GM21390 (cell line): Measurements from ENCODE around the gene LHX1.

Experiments
- ATAC-seq: cut with Tn5 transposase; IDR thresholded peaks from one replicate; pipeline ENCODE4 v1.9.1; 2021; ENCODE audit not compliant: unreplicated experiment

The LHX1 gene

DNA sequence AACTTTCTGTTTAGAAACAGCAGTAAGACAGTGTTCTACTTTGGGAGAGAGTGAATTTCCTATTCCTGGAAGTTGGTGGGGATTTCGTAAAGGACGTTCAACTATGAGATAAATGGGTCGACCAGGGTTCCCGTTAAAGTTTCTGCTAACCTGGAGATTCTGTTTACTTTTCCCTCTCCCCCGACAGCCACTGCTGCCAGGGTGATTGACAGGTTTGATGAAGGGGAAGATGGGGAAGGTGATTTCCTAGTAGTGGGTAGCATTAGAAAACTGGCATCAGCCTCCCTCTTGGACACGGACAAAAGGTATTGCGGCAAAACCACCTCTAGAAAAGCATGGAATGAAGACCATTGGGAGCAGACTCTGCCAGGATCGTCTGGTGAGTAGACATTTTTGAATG lies 12.8 kb downstream of the LHX1 start:
- no peak for ATAC-seq

DNA sequence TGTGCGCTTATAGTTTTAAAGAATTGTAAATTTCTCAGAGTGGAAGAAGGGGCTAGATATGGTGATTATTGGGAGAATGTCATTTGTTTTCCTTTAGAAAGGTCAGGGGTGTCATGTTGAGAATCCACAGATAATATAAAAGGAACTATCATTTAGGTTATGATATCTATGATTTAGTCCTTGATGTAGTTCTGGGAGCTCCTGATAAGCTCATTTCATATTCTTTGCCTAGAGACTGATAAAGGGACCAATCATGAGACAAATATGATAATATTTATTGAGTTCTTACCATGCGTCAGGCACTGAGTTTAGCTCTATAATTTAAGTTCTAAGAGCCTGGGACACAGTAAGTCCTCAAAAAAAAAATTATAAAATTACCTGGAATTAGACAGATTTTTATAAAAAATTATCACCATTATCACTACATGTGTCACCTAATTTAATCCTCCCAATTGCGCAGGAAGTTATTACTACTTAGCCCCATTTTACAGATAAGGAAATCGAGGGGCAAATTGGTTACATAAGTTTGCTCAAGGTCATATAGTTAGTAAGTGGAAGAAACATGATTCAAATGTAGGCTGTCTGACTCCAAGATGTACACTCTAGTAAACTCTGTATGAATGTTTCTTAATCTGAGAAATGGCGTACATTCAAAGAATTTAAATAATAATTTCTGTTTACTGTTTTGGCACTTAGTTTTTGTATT lies 14.0 kb downstream of the LHX1 start:
- no peak for ATAC-seq

DNA sequence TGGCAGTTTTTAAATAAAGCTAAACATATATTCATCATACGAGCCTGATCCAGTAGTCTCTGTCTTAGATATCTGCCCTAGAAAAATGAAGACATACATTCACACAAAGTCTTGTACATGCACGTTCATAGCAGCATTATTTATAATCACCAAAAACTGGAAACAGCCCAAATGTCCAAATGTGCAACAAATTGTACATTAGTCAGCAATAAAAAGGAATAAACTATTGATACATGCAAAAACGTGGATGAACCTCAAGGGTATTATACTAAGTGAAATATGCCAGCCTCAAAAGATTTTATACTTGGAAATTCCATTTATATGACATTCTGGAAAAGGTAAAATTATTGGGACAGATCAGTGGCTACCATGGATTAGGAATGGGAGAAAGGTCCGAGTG lies 34.2 kb downstream of the LHX1 start:
- ATAC-seq, result no peak

DNA sequence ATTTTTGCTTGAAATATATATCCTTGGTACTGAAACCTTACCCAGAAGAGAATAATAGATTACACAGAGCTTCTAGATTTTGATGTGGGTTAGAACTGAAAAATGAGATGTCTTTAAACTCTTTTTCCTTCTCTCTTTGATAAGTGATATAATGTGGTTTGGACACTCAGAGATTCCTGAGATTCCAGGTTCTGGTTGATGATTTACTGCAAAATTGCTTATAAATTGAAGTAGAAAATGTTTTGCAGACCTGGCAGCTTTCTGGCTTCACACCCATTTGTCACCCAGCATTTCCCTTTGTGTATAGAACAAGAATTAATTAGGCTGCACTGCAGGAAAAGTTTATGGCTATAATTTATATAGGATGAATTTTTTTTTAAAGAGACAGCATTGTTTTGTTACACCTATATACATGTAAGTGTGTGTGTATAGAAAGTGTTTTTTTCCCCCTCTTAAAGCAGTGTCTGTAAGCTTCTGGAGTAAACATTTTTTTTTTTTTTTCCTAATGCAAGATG lies 35.0 kb downstream of the LHX1 start:
- no peak for ATAC-seq

GRCh38 chr17:36972905-36973304 lies 35.6 kb downstream of the LHX1 start:
- ATAC-seq, result no peak

DNA sequence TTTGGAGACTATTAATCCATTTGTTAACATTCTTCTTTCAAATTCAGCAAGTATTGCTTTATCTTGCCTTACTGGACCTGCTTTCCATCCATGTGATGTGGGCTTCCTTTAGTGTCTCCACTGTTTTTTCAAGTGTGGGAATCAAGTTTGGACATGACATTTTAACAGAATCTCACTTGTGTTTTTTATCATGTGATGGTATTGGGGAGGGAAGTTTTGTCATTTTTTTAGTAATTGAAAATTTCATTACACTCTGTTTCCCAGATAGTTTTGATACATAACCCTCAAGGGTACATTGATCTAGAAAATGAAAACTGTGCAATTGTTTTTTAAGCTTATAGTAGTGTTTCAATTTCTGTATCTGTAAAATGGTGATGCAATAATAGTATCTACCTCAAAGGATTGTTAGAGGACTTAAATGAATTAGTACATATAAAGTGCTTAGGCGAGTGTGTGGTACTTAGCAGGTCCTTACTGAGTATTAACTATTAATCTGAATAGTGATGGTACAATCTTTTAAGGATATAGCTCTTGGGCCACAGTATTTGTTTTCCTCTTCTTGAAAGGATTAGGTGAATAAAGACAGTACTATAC lies 38.7 kb downstream of the LHX1 start:
- no peak for ATAC-seq

- no peak for ATAC-seq
Observed at GRCh38 chr17:36977066-36977465, 39.8 kb downstream of the LHX1 start.

DNA sequence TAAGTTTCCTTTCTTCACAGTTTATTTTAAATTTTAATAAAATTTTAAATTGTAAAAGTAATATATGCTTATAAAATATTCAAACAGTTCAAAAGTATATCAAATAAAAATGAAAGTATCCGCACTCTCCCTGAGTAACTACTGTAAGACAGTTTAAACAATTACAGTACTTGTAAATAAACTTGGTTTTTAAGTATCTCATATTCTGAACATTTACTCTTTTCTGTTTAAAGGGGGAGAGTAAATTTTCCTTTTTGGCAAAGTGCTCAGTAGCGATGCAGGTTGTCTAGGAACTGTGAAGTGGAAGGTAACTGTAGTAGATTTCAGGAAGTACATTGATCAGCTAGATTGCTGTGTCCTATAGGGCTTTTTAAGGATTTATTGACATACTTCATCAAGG lies 40.3 kb downstream of the LHX1 start:
- no peak for ATAC-seq

DNA sequence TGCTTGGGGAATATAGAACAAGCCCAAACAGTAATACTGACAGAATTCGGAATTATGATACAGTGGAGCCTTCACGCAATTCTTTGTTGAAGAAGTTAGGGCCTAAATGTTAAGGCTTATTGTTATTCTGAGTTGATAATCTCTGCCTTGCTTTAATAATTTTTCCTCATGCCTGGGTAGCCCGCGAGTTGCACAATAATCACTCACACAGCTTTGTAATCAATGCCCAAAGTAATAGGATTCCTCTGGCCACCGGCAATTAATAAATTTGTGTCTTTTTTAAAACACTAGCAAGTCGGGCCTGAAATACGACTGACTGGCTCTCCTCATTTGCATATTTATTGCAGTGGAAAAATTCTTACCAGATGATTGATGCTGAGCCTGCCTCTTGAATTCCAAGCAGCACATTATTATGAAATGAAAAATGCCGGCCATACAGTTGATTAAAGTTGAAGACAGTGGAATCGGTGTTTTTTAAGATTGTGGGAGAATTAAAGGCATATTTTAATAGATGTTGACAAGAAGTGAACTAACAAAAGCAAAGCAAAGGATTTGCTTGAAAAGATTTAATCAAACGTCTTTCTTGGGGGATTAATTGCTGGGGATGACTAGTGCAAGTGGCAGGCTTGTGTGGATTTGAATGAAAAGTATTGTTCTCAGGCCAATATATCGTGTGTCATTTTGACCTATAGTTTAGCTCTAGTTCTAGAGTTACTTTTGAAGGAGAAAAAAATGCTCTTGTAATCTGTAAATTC lies 41.7 kb downstream of the LHX1 start:
- no peak for ATAC-seq

- no peak for ATAC-seq
Observed at GRCh38 chr17:36979565-36979941, 42.3 kb downstream of the LHX1 start.

DNA sequence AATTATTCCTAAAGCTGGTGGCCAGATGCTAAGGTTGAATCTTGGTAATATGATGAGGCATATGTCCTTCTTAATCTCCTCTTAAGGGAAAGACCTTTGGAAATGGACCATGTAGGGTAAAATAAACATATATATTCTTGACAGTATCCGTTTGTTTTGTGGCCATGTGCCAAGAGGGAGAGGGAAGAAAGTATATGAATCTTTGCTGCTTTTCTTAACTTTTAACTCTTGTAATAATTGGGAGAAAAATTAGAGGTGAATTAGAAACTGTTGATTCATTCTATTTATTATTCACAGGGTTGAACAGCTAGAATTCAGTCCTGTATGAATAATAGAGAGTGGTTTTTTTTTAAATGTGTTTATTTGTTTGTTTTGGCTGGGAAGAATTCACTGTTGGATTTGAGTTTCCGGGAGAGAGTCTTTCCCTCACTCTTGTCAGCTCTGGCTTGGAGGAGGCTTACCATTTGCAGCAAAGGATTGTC lies 43.0 kb downstream of the LHX1 start:
- ATAC-seq, result no peak

- ATAC-seq, result no peak
Observed at GRCh38 chr17:36983618-36984017, 46.3 kb downstream of the LHX1 start.

GRCh38 chr17:36989173-36989572 lies 51.9 kb downstream of the LHX1 start:
- ATAC-seq, result no peak

DNA sequence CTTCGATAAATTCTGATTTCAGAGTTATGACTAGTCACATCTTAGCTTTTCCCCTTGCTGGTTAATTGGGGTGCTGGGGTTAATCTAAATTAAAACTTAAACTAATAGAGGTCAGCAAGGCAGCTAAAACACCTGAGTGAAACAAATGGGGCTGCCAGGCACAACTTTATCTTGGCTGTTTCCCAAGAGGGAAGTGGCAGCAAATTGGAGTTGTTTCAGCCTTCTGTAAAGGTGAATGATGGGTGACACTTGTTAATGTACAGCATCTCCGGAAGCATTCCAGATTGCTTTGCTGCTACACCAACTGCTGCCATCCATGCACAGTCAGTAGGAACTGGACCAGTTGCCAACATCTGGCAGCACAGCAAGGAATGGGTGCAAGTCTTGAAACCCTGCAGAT lies 55.4 kb downstream of the LHX1 start:
- no peak for ATAC-seq

DNA sequence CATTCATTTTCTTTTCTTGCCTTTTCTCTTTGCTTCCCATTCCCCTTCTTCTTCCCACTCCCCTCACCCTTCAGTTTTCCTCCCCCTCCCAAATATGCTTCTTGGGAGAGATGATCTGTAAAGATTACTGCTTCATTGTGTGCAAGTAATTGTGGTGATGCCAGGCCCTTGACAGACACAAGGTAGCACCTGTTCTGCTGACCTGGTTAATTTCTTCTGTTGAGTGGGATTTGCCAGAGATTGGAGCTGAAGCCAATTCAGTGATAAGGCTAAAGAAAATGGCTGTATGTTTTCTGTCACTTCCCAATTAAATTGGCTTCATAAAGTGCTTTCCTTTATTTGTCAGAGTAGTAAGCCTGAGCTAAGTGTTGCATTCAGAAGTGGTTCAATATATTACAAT lies 56.0 kb downstream of the LHX1 start:
- no peak for ATAC-seq
